Keratinocyte (primary cell): Measurements from ENCODE around the gene TIMP2. TPM values are rescaled to one million over a fixed set of nuclear protein-coding genes. Genes with fewer than 3 reads are reported as not detected.
"Not testable (repeated sequence)": the region's sequence is repeated elsewhere in the genome, so short reads cannot be mapped to it uniquely, and the experiment has no call there.

ENCODE experiments used
- DNase-seq: peaks from one replicate; pipeline ENCODE4 v3.0.0-alpha.2; 2011; ENCODE audit warnings: low read depth, missing footprints, low spot score
- FAIRE-seq: peaks from 2 replicates; lab custom pipeline; 2011; peaks lifted over from hg19 to GRCh38; lab: Jason Lieb, UNC
- H2AFZ ChIP-seq: 2 replicates; pipeline ENCODE4 v1.6.0; 2012; ENCODE audit warnings: low read length, control low read depth, inconsistent platforms; ENCODE audit not compliant: control insufficient read depth
- H3K27ac ChIP-seq: 2 replicates; pipeline ENCODE4 v1.5.1; 2011; ENCODE audit warnings: low read length; ENCODE audit not compliant: control insufficient read depth, insufficient read depth
- H3K27me3 ChIP-seq: 3 replicates; pipeline ENCODE4 v1.6.0; 2011; ENCODE audit warnings: low read length; ENCODE audit not compliant: control insufficient read depth, insufficient read depth; ENCODE audit errors: extremely low read depth
- H3K36me3 ChIP-seq, 2 experiments: 2 replicates in 1 of 2; 3 replicates in 1 of 2; pipeline ENCODE4 v1.5.1; 2011; ENCODE audit warnings: low read length in 2 of 2, mild to moderate bottlenecking in 1 of 2; ENCODE audit not compliant: control insufficient read depth in 2 of 2, insufficient read depth in 2 of 2; ENCODE audit errors: extremely low read depth in 1 of 2
- H3K4me1 ChIP-seq: 3 replicates; pipeline ENCODE4 v1.5.1; 2011; ENCODE audit warnings: low read length; ENCODE audit not compliant: control insufficient read depth, insufficient read depth; ENCODE audit errors: extremely low read depth
- H3K4me2 ChIP-seq: 3 replicates; pipeline ENCODE4 v1.6.0; 2011; ENCODE audit warnings: low read depth, low read length; ENCODE audit not compliant: control insufficient read depth, insufficient read depth; ENCODE audit errors: extremely low read depth
- H3K4me3 ChIP-seq, 3 experiments: fragments of 200-600 bp in 1 of 3; sonication (generic) in 1 of 3; 2 replicates in 2 of 3; 3 replicates in 1 of 3; pipeline ENCODE4 v1.5.1; 2011 to 2016; ENCODE audit warnings: low read length in 3 of 3, mild to moderate bottlenecking in 3 of 3, control low read depth in 2 of 3, inconsistent platforms in 1 of 3, low read depth in 1 of 3, mixed read lengths in 1 of 3, mixed run types in 1 of 3, moderate library complexity in 1 of 3; ENCODE audit not compliant: control insufficient read depth in 2 of 3, insufficient read depth in 2 of 3; ENCODE audit errors: extremely low read depth in 1 of 3
- H3K79me2 ChIP-seq: 2 replicates; pipeline ENCODE4 v1.6.0; 2012; ENCODE audit warnings: low read length; ENCODE audit not compliant: control insufficient read depth, insufficient read depth
- H3K9ac ChIP-seq: 3 replicates; pipeline ENCODE4 v1.6.0; 2011; ENCODE audit warnings: low read length; ENCODE audit not compliant: control insufficient read depth, insufficient read depth; ENCODE audit errors: extremely low read depth
- H3K9me1 ChIP-seq: 3 replicates; pipeline ENCODE4 v1.6.0; 2011; ENCODE audit warnings: low read length; ENCODE audit not compliant: control insufficient read depth, insufficient read depth; ENCODE audit errors: extremely low read depth
- H3K9me3 ChIP-seq: 2 replicates; pipeline ENCODE4 v1.5.1; 2012; ENCODE audit warnings: low read depth, low read length; ENCODE audit not compliant: control insufficient read depth
- H4K20me1 ChIP-seq: 3 replicates; pipeline ENCODE4 v1.6.0; 2011; ENCODE audit warnings: low read length; ENCODE audit not compliant: control insufficient read depth, insufficient read depth; ENCODE audit errors: extremely low read depth
- CTCF ChIP-seq, 3 experiments: IDR thresholded peaks in 1 of 3; conservative IDR thresholded peaks in 1 of 3; optimal IDR thresholded peaks in 1 of 3; 2 replicates in 2 of 3; 3 replicates in 1 of 3; pipeline versions ENCODE3 to v1.5.1; 2011; ENCODE audit warnings: low read length in 3 of 3, mild to moderate bottlenecking in 3 of 3, moderate library complexity in 2 of 3, control low read depth in 1 of 3, inconsistent platforms in 1 of 3; ENCODE audit not compliant: insufficient read depth in 2 of 3; ENCODE audit errors: extremely low read depth in 1 of 3
- EZH2 ChIP-seq: IDR thresholded peaks from one replicate; pipeline ENCODE4 v1.6.1; 2012; ENCODE audit warnings: inconsistent platforms, mild to moderate bottlenecking, low read length, moderate library complexity
- dilution Hi-C: fragments of 300-500 bp; cut with MboI; formaldehyde crosslinking; loops from one replicate; pipeline ENCODE4 v1.7.0; 2020; ENCODE audit warnings: low sequenced_read_pairs; ENCODE audit not compliant: extremely low pct_ligation_motif_present
- polyA plus RNA-seq, 5 experiments: library from polyadenylated mRNA; depleted of rRNA in 3 of 5; stranded (reverse) in 3 of 5; stranded (forward) in 1 of 5; unstranded in 1 of 5; fragments of >200 nt; gene quantifications; 1 replicate in 1 of 5; 2 replicates in 3 of 5; 3 replicates in 1 of 5; pipeline versions ENCODE4 v1.2.1 to v1.2.3, GENCODE V29; 2011 to 2012; ENCODE audit warnings: missing spikeins in 2 of 5, low read depth in 1 of 5, low replicate concordance in 1 of 5

Gene TIMP2
- polyA plus RNA-seq, 1 donor (not counting 4 experiments of a cell fraction or from before 2014, with no cell fraction given), result 1.2 TPM

GRCh38 chr17:78904371-78904770 is 20.8 kb downstream of the TIMP2 start:
- no peak overlapping the region for H3K9ac ChIP-seq
- H3K36me3 ChIP-seq, result no peaks in the 10 kb centered on the region
- FAIRE-seq (no peak), DNase-seq (no peak)
- no peak for TF ChIP-seq EZH2
- TF ChIP-seq CTCF (optimal IDR thresholded peaks at IDR 0.05 in 1 of 3, IDR thresholded peaks at IDR 0.05 in 1 of 3, conservative IDR thresholded peaks at IDR 0.05 in 1 of 3; ENCODE audit: extremely low read depth in 1 of 3, insufficient read depth in 2 of 3, low read length in 3 of 3), result no peak
- H2AFZ ChIP-seq, result no peak overlapping the region
- no peaks in the 10 kb centered on the region for H3K79me2 ChIP-seq
- no peak overlapping the region for H3K4me3 ChIP-seq
- no peaks in the 10 kb centered on the region for H3K4me1 ChIP-seq
- no peaks in the 10 kb centered on the region for H4K20me1 ChIP-seq
- dilution Hi-C loops, result no loop called here
- H3K27me3 ChIP-seq, result peaks cover 20% of the 10 kb centered on the region
- no peak overlapping the region for H3K4me2 ChIP-seq
- no peak overlapping the region for H3K27ac ChIP-seq
- H3K9me3 ChIP-seq, result no peaks in the 10 kb centered on the region
- H3K9me1 ChIP-seq, result no peaks in the 10 kb centered on the region

- H3K4me1 ChIP-seq, result no peaks in the 10 kb centered on the region
- no peaks in the 10 kb centered on the region for H3K36me3 ChIP-seq
- H3K9me3 ChIP-seq, result no peaks in the 10 kb centered on the region
- TF ChIP-seq CTCF (optimal IDR thresholded peaks at IDR 0.05 in 1 of 3, IDR thresholded peaks at IDR 0.05 in 1 of 3, conservative IDR thresholded peaks at IDR 0.05 in 1 of 3; ENCODE audit: extremely low read depth in 1 of 3, insufficient read depth in 2 of 3, low read length in 3 of 3), result no peak
- TF ChIP-seq EZH2, result no peak
- H2AFZ ChIP-seq, result no peak within 1 kb of the TSS
- dilution Hi-C loops, result no loop called here
- H3K27ac ChIP-seq, result no peak within 1 kb of the TSS
- no peak within 1 kb of the TSS for H3K4me2 ChIP-seq
- H3K79me2 ChIP-seq, result no peaks in the 10 kb centered on the region
- H3K27me3 ChIP-seq, result peaks cover 20% of the 10 kb centered on the region
- H4K20me1 ChIP-seq, result no peaks in the 10 kb centered on the region
- H3K9me1 ChIP-seq, result no peaks in the 10 kb centered on the region
- no peak within 1 kb of the TSS for H3K9ac ChIP-seq
- FAIRE-seq (no peak), DNase-seq (no peak)
- H3K4me3 ChIP-seq, result no peak within 1 kb of the TSS
Measured at GRCh38 chr17:78903101-78903779, 21.9 kb downstream of the TIMP2 start, which contains the start of gene CEP295NL. TSS of gene CEP295NL (minus strand) at chr17:78903201. CDS start at chr17:78901828, 1,373 bp downstream.

GRCh38 chr17:78902231-78902630 is 23.0 kb downstream of the TIMP2 start:
- H3K4me1 ChIP-seq, H2AFZ ChIP-seq, H3K9me1 ChIP-seq, H4K20me1 ChIP-seq, H3K79me2 ChIP-seq, H3K9me3 ChIP-seq, DNase-seq, H3K4me3 ChIP-seq, dilution Hi-C loops, H3K36me3 ChIP-seq, H3K27ac ChIP-seq, H3K9ac ChIP-seq, H3K4me2 ChIP-seq, FAIRE-seq: not testable (repeated sequence)
- H3K27me3 ChIP-seq, result peaks cover 20% of the 10 kb centered on the region
